Ascending aorta (tissue), 2 donors: ENCODE measurements around the gene RAF1. TPM values are rescaled to one million over a fixed set of nuclear protein-coding genes. Genes with fewer than 3 reads are reported as not detected.

Experiments used
- DNase-seq, 2 donors: peaks; one replicate each; pipeline ENCODE4 v3.0.0-alpha.2; 2019; ENCODE audit warnings: low spot score in 2 of 2
- H3K27ac ChIP-seq, 2 donors: fragments of 200-600 bp; sonication (generic); one replicate each; pipeline ENCODE4 v1.5.1; 2016 to 2017; ENCODE audit warnings: mild to moderate bottlenecking in 1 of 2
- H3K27me3 ChIP-seq: fragments of 200-600 bp; sonication (generic); one replicate; pipeline ENCODE4 v1.5.1; 2017
- H3K36me3 ChIP-seq, 2 donors: fragments of 200-600 bp; sonication (generic); one replicate each; pipeline ENCODE4 v1.5.1; 2016
- H3K4me1 ChIP-seq, 2 donors: fragments of 200-600 bp; sonication (generic); one replicate each; pipeline ENCODE4 v1.5.1; 2016 to 2017; ENCODE audit warnings: mild to moderate bottlenecking in 1 of 2
- H3K4me3 ChIP-seq, 2 donors: fragments of 200-600 bp; sonication (generic); one replicate each; pipeline ENCODE4 v1.5.1; 2016 to 2017; ENCODE audit warnings: mild to moderate bottlenecking in 1 of 2
- H3K9me3 ChIP-seq, 2 donors: fragments of 200-600 bp; sonication (generic); one replicate each; pipeline ENCODE4 v1.5.1; 2016
- intact Hi-C: fragments of 100-400 bp; cut with DNase I; formaldehyde crosslinking; loops from one replicate; pipeline ENCODE4 v1.15.1; 2023
- total RNA-seq: library from RNA; depleted of rRNA; stranded (reverse); fragments of >200 nt; gene quantifications from one replicate; pipeline ENCODE4 v1.1.0, GENCODE V29; 2016
- TF ChIP-seq, protein P1 (sequence below), 3 experiments: fragments of 200-600 bp in 2 of 3; fragments of 450-650 bp in 1 of 3; sonication (generic) in 2 of 3; IDR thresholded peaks; one replicate each; pipeline ENCODE4 v1.5.1; 2016 to 2019; ENCODE audit warnings: antibody characterized with exemption in 3 of 3, mild to moderate bottlenecking in 1 of 3, moderate library complexity in 1 of 3

RAF1 gene
- total RNA-seq: 103 TPM

DNA sequence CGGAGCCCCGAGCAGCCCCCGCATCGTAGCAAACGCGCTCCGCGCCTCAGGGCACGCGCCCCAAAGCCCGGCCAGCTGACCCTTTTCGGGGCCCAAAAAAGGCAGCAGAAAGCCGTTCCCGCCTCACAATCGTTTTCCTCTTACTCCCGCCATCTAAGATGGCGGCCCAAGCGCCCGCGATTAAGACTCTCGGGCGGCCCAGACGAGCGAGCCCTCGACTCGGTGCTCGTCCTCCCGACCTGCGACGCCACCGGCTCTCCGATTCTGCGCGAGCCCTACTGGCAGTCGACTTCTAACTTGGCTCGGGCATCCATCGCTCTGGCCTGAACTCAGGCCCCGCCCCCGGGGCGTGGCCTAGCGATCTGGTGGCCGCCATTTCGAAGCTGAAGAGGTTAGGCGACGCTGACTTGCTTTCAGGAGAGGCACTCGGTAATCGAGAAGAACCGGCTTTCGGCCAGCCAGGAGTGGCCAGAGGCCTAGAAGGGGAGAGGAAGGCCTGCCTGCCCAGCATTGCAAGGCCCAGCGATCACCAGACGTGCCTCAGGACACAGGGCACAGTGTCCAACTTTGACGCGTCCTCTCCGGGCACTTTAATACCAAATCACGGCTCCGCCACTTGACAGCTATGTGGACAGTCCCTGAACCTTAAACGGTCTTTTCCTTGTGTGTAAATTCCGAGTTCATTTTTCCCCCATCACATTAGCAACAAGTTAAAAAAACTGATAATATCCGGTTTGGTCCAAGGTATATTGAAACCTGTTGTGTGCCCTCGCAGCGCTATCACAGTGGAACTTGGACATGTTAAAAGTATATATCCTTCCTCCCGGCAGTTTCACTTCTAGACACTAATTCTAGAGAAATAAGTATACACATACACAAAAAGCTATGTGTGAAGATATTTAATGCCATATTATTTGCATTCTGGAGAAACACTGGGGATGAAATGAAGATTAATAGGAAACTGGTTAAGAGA, at the start of gene RAF1:
Gene RAF1 (minus strand): TSS at position 182 of the 973 bp plus-strand sequence. CDS start 45,396 bp downstream, outside the sequence.
- TF ChIP-seq, protein P1, sequence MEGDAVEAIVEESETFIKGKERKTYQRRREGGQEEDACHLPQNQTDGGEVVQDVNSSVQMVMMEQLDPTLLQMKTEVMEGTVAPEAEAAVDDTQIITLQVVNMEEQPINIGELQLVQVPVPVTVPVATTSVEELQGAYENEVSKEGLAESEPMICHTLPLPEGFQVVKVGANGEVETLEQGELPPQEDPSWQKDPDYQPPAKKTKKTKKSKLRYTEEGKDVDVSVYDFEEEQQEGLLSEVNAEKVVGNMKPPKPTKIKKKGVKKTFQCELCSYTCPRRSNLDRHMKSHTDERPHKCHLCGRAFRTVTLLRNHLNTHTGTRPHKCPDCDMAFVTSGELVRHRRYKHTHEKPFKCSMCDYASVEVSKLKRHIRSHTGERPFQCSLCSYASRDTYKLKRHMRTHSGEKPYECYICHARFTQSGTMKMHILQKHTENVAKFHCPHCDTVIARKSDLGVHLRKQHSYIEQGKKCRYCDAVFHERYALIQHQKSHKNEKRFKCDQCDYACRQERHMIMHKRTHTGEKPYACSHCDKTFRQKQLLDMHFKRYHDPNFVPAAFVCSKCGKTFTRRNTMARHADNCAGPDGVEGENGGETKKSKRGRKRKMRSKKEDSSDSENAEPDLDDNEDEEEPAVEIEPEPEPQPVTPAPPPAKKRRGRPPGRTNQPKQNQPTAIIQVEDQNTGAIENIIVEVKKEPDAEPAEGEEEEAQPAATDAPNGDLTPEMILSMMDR (IDR thresholded peaks at IDR 0.05): peak in 1 of 3 experiments; percentile 2
- Histone ChIP-seq H3K36me3 (no peaks in the 10 kb centered on the region), H3K27ac (peak within 1 kb of the TSS; percentile 99 to 100), H3K4me1 (peaks cover 6 to 21% of the 10 kb centered on the region in 2 donors), H3K27me3 (no peaks in the 10 kb centered on the region), H3K4me3 (peak within 1 kb of the TSS; percentile 90 to 95), H3K9me3 (no peaks in the 10 kb centered on the region)
- intact Hi-C loops: loop anchor here (1.0 to 10.0 kb wide), 6 partner anchors 29 to 291 kb away; no protein-coding TSS in a partner anchor
- DNase-seq: peak; percentile 93 to 99

DNA sequence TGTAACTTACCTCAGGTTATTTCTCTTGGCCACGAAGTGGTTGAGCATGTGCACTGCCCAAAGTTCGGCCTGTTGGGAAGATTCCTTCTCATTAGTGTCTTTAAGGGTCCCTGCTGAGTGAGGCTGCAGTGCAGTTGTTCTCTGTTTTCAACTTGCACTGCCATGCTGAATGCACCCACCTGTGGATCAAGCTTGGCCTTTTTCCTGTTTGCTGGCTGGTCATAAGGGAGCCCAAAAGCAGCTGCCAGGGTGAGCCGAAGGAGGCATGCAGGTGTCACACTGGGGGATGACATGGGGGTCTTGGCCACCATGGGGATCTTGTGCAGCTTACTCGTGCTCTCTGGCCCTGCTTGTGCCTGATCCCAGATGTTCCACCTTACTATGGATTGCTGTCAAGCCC, 46.1 kb upstream of the RAF1 start:
- Histone ChIP-seq H3K27me3 (no peaks in the 10 kb centered on the region), H3K27ac (no peak overlapping the region), H3K4me3 (no peak overlapping the region), H3K9me3 (no peaks in the 10 kb centered on the region), H3K4me1 (peaks cover 0 to 2% of the 10 kb centered on the region in 2 donors), H3K36me3 (no peaks in the 10 kb centered on the region)
- TF ChIP-seq, protein P1 (IDR thresholded peaks at IDR 0.05): no peak
- no peak for DNase-seq
- intact Hi-C loops: no loop called here

DNA sequence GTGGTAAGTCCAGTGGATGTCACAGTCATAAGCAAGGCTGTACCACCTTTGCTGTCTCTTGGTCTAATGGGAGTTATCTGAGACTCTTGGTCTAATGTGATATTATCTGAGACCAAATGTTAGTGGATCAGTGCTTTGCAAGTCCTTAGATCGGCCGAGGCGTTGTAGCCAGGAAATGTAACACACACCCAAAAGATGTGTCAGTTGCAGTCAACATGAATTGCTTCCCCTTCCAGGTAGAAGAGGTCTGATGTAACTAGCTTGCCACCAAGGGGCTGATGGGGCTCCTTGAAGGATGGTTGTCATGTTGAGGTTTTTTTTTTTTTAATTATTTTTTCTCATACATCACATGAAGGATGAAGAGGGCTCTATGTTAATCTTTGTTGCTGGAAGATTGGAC, 45.4 kb upstream of the RAF1 start:
- Histone ChIP-seq H3K4me3 (no peak overlapping the region), H3K4me1 (peaks cover 0 to 2% of the 10 kb centered on the region in 2 donors), H3K9me3 (no peaks in the 10 kb centered on the region), H3K36me3 (no peaks in the 10 kb centered on the region), H3K27me3 (no peaks in the 10 kb centered on the region), H3K27ac (no peak overlapping the region)
- TF ChIP-seq, protein P1 (IDR thresholded peaks at IDR 0.05): no peak
- intact Hi-C loops: loop anchor here (5.0 kb wide), 1 partner anchor 103 kb away; no protein-coding TSS in a partner anchor
- no peak for DNase-seq

DNA sequence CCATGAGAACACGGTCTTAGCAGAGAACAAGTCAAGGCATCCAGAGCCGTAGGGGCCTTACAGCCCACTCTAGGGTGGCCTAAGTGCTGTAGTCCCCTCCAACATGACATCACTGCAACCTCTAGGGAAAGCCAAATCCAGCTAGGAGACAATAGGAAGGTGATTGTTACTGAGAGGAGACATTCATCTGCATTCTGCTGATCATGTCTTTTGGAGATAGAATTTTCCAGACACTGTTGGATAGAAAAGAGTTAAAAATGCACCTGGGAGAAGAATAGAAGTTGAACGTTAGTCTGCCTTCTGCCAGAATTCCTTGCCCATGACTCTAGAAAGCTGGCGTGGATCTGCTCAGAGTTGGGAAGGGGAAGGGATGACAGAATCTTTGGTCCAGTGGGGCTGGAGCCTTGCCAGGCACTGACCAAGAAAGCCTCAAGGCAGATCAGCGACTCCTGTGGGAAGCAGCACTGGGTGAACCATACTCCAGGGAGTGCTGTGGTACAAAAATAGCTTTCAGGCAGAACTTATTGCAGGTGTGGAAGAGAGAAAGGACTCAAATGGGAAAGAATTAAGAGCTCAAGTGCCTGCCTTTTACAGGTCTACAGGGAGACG, 44.8 kb upstream of the RAF1 start:
- TF ChIP-seq, protein P1 (IDR thresholded peaks at IDR 0.05): peak in 1 of 3 experiments; percentile 13
- DNase-seq: peak in 1 of 2 donors; percentile 87
- Histone ChIP-seq H3K27me3 (no peaks in the 10 kb centered on the region), H3K27ac (no peak overlapping the region), H3K36me3 (no peaks in the 10 kb centered on the region), H3K9me3 (no peaks in the 10 kb centered on the region), H3K4me1 (peaks cover 0 to 2% of the 10 kb centered on the region in 2 donors), H3K4me3 (no peak overlapping the region)
- intact Hi-C loops: loop anchor here (5.0 kb wide), 1 partner anchor 104 kb away; no protein-coding TSS in a partner anchor

DNA sequence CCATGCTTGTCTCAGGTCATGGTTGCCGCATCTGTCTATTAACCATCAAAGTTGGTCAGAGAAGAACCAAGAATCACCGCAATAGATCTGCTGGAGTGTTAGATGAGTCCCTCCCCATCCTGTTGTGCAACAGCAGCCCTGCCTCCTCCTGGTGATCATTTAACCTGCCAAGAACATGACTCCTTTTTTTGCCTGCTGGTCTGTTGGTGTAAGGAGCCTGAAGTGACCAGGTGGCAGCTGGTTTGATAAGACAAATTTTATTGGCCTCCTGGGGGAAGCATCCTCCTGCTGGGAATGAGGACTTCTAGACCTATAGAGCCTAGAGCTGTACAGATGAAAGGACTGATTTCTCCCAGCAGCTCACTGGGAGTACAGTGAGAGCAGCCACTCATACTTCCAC, 43.5 kb upstream of the RAF1 start:
- H3K4me3 ChIP-seq: no peak overlapping the region
- intact Hi-C loops: loop anchor here (5.0 kb wide), 1 partner anchor 105 kb away; no protein-coding TSS in a partner anchor
- no peak for DNase-seq
- H3K9me3 ChIP-seq: no peaks in the 10 kb centered on the region
- H3K36me3 ChIP-seq: no peaks in the 10 kb centered on the region
- H3K4me1 ChIP-seq: peaks cover 0 to 2% of the 10 kb centered on the region in 2 donors
- H3K27ac ChIP-seq: no peak overlapping the region
- TF ChIP-seq, protein P1 (IDR thresholded peaks at IDR 0.05): no peak
- H3K27me3 ChIP-seq: no peaks in the 10 kb centered on the region
